Activated naive CD4-positive, alpha-beta T cell treated with anti-CD3 and anti-CD28 coated beads for 36 hours (primary cell): ENCODE measurements around the gene UBE3D. TPM values are rescaled to one million over a fixed set of nuclear protein-coding genes. Genes with fewer than 3 reads are reported as not detected.
"Not testable (repeated sequence)": the region's sequence is repeated elsewhere in the genome, so short reads cannot be mapped to it uniquely, and the experiment has no call there.

Source experiments
- CTCF ChIA-PET: fragments of 350-600 bp; sonication (Branson Sonifier 250); formaldehyde crosslinking; loops from one replicate; lab custom pipeline; 2021; ENCODE audit warnings: antibody characterized with exemption; lab: Charles Lee
- DNase-seq: peaks from one replicate; pipeline ENCODE4 v3.0.0-alpha.2; 2020
- H3K27ac Mint-ChIP-seq: one replicate; pipeline ENCODE4 v1.8.0; 2021; ENCODE audit warnings: mild to moderate bottlenecking, mixed read lengths
- H3K27me3 Mint-ChIP-seq: one replicate; pipeline ENCODE4 v1.8.0; 2021; ENCODE audit warnings: low read depth, mixed read lengths
- H3K36me3 Mint-ChIP-seq: one replicate; pipeline ENCODE4 v1.8.0; 2021; ENCODE audit warnings: low read depth, mixed read lengths
- H3K4me1 Mint-ChIP-seq: one replicate; pipeline ENCODE4 v1.8.0; 2021; ENCODE audit warnings: low read depth, mixed read lengths
- H3K4me3 Mint-ChIP-seq: one replicate; pipeline ENCODE4 v1.8.0; 2021; ENCODE audit warnings: mild to moderate bottlenecking, moderate library complexity, mixed read lengths
- H3K9me3 Mint-ChIP-seq: one replicate; pipeline ENCODE4 v1.8.0; 2021; ENCODE audit warnings: mixed read lengths
- intact Hi-C: fragments of 100-400 bp; cut with micrococcal nuclease; formaldehyde crosslinking; loops from one replicate; pipeline ENCODE4 v1.15.1; 2023
- total RNA-seq, 2 experiments: library from RNA; stranded (reverse); gene quantifications; one replicate each; pipeline ENCODE4 v1.2.3, GENCODE V29; 2021

Gene UBE3D
- total RNA-seq, 2 experiments from 2014 or later = 4.3 to 4.6 TPM

DNA sequence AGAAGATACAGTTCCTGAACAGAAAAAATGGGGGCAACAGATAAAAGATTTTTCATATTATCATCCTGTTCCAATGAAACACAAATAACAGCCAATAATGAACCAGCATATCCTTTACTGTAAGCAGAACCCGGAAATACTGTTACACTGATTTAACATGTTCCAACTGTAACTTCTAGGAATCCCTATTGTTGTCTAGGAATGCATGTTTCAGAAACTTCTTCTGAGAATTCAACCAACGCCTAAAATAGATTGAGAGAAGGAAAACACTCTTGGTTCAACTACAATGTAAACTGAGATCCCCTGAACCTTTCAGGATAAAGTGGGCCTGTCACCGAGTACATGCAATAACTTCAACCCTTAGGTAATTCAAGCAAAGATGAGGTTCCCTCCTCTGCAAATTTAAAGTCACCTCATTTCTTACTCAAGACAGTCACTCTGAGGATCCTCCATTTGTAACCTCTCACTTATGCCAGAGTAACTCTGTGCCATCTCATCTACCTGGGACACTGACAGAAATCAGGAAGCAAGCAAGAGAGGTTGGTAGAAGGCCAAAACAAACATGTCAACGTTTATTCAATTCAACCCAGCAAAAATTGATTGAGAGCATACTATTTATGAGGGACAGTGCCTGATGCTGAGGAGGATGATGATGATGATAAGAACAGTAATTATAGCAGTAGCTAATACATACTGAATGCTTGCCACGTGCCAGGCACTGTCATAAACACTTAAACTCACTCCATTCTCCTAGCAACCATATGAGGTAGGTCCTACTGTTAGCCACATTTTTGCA, 14.1 kb downstream of the UBE3D start:
- CTCF ChIA-PET = interaction anchor here (6.7 kb wide), 1 partner anchor 14 kb away, joined by 58 read pairs; the partner anchor contains the start of genes DOP1A and UBE3D

DNA sequence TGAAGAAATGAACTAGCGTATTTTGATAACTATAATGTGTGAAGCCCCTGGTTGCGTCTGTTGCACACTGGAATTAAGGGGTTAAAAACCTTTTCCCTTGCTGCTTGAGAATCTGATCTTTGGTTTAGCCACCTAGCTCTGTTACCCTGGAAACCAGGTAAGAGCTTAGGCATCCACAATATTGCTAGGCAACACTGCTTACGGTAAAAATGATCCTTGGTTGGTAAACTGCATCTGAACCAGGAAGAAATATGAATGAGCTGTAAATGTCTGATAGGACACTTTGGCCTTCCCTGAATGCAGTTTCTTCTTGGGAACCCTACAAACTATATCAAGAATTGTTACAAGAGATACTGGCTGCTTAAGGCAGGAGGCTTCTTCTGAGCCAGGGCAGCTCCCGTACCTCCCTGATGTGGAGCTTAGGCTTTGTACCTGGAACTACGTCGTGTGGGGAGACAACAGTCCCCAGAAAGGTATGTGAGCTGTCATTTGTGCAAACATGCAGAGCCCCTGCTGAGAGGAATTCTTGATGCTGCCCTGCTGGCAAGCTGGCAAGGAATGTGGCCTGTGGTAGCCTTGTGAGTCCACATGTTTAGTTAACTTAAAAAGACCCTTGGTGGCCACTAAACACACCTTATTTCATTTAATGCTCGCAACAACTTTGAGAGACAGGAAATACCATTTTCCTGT, 18.4 kb downstream of the UBE3D start:
- CTCF ChIA-PET = interaction anchor here (1.3 kb wide), 1 partner anchor 19 kb away, joined by 6 read pairs; the partner anchor contains the start of gene UBE3D
- Mint-ChIP-seq H3K36me3 (peaks cover 14% of the 10 kb centered on the region), H3K27me3 (no peaks in the 10 kb centered on the region), H3K4me3 (no peak overlapping the region), H3K4me1 (no peaks in the 10 kb centered on the region), H3K9me3 (no peaks in the 10 kb centered on the region), H3K27ac (no peak overlapping the region)
- intact Hi-C loops = no loop called here
- DNase-seq = no peak

More for the DNA sequence above, 14.1 kb downstream of the UBE3D start:
- Mint-ChIP-seq H3K4me3 (no peak overlapping the region), H3K27me3 (no peaks in the 10 kb centered on the region), H3K27ac (no peak overlapping the region), H3K36me3 (peaks cover 23% of the 10 kb centered on the region), H3K4me1 (no peaks in the 10 kb centered on the region), H3K9me3 (no peaks in the 10 kb centered on the region)
- no peak for DNase-seq
- intact Hi-C loops = loop anchor here (10.0 kb wide), 1 partner anchor 357 kb away; no protein-coding TSS in a partner anchor

DNA sequence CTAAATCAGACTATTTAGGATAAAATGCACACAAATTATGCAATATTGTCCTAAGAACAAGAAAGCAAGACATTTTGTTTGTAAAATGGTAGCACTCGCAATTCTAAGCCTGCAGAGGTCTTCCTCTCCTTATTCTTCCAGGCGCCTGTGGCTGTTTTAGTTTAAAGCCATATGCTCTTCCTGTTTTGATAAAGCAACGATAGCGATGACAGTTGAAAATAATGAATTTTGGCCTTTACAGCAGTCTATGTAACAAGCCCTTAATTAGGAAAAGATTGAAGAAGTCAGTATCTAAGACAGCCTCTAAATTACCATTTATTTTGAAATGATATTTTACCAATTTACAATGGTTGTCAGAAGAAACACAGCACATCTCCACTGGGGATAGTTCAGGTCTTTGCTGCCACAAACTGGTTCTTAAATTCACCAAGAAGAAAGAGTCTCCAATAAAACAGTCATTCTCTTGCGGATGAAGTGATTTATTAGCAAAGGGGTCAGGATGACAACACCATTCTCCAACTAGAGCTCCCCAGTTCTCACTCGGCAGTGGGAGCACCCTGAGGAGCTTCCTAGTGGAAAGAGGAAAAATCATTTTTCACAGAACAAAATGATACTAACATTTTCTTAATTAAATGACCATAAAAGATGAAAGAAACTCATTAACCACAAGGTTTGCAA, 21.4 kb downstream of the UBE3D start:
- peaks cover 7% of the 10 kb centered on the region for H3K36me3 Mint-ChIP-seq
- CTCF ChIA-PET = interaction anchor here (0.7 kb wide), 1 partner anchor 796 kb away, joined by 3 read pairs; no protein-coding TSS in a partner anchor
- H3K9me3 Mint-ChIP-seq = no peaks in the 10 kb centered on the region
- no peaks in the 10 kb centered on the region for H3K4me1 Mint-ChIP-seq
- intact Hi-C loops = no loop called here
- no peak for DNase-seq
- H3K4me3 Mint-ChIP-seq = no peak overlapping the region
- H3K27me3 Mint-ChIP-seq = no peaks in the 10 kb centered on the region
- H3K27ac Mint-ChIP-seq = no peak overlapping the region

DNA sequence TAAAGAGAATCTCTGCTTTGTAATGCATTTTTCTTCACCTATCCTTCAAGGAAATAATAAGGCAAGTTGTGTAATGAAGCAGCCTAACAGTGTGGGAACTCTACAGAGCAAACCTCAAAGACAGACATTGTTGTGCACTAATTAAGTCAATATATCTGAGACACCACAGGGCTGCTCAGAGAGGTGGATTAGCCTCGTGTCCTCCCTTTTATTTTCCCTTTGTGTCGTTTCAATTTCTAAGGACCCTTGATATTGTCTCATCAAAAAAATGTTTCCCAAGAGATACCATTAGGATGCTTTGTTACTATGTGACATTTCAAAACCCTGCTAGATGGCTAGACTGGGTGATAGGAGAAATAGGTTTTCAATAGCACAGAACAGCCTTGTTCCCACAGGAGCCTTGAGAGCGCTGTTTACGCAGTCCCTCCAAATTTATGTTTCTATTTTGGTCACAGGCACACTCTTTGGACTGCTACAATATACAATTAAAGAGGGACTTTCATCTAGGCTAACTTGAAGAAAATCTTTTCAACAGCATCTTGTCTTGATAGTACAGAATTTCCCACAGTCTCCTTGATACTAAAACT, 23.1 kb downstream of the UBE3D start:
- Mint-ChIP-seq H3K4me3 (no peak overlapping the region), H3K4me1 (no peaks in the 10 kb centered on the region), H3K9me3 (no peaks in the 10 kb centered on the region), H3K36me3 (peaks cover 5% of the 10 kb centered on the region), H3K27me3 (no peaks in the 10 kb centered on the region), H3K27ac (no peak overlapping the region)
- DNase-seq = no peak
- CTCF ChIA-PET = no interaction called here
- intact Hi-C loops = no loop called here

DNA sequence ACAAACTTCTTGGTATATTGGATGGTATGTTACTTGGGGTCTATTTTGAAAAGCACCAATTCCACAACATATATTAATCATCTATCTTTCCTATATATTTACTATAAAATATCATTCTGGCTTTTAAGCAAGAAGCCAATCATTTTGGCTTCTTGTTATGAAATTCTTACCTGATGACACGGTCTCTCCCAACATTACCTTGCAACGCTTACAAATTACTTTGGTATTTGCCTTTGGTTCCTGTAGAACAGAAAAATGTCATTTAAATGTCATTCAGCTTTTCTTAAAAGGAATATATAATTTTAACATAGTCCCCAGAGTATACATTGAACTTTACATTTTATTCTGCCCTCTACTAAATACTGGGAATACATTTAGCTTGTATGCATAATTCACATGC, 27.4 kb downstream of the UBE3D start:
- peaks cover 9% of the 10 kb centered on the region for H3K9me3 Mint-ChIP-seq
- CTCF ChIA-PET = no interaction called here
- no peaks in the 10 kb centered on the region for H3K27me3 Mint-ChIP-seq
- H3K4me1 Mint-ChIP-seq = no peaks in the 10 kb centered on the region
- no peak overlapping the region for H3K27ac Mint-ChIP-seq
- intact Hi-C loops = no loop called here
- no peak for DNase-seq
- H3K36me3 Mint-ChIP-seq = peaks cover 32% of the 10 kb centered on the region
- H3K4me3 Mint-ChIP-seq = no peak overlapping the region

DNA sequence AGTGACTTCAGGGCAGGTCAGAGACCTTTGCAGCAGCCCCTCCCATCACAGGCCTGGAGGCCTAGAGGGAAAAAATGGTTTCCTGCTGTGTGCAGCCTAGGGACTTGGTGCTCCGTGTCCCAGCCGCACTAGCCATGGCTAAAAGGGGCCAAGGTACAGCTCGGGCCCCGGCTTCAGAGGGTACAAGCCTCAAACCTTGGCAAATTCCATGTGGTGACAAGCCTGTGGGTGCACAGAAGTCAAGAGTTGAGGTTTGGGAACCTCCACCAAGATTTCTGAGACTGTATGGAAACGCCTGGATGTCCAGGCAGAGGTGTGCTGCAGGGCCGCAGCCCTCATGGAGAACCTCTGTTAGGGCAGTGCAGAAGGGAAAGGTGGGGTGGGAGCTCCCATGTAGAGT, 34.0 kb downstream of the UBE3D start:
- no peak for DNase-seq
- Mint-ChIP-seq H3K4me1 (no peaks in the 10 kb centered on the region), H3K36me3 (peaks cover 65% of the 10 kb centered on the region), H3K4me3 (no peak overlapping the region), H3K27ac (no peak overlapping the region), H3K27me3 (no peaks in the 10 kb centered on the region), H3K9me3 (peaks cover 17% of the 10 kb centered on the region)
- intact Hi-C loops = no loop called here
- CTCF ChIA-PET = no interaction called here

DNA sequence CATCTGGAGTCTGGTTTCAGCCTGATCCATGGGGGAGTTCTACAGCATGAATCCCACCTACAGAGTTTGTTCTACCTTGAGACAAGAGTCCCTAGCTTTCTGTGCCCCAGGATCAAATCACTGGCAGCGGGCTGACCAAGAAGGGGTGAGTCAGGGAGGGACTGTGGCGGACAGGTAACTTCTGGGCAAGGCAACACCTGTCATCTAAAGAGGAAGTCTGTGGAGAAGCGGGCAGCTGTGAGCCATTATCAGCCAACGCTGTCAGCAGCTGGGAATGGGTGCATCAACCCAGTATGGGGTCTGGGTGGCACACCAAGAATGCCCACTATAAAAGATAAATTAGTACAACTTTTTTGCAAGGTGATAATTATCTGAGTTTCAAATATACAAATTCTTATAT, 45.9 kb downstream of the UBE3D start:
- no peak overlapping the region for H3K27ac Mint-ChIP-seq
- H3K27me3 Mint-ChIP-seq = no peaks in the 10 kb centered on the region
- no peak overlapping the region for H3K4me3 Mint-ChIP-seq
- DNase-seq = no peak
- peaks cover 59% of the 10 kb centered on the region for H3K36me3 Mint-ChIP-seq
- H3K4me1 Mint-ChIP-seq = no peaks in the 10 kb centered on the region
- CTCF ChIA-PET = no interaction called here
- peaks cover 2% of the 10 kb centered on the region for H3K9me3 Mint-ChIP-seq
- intact Hi-C loops = no loop called here

DNA sequence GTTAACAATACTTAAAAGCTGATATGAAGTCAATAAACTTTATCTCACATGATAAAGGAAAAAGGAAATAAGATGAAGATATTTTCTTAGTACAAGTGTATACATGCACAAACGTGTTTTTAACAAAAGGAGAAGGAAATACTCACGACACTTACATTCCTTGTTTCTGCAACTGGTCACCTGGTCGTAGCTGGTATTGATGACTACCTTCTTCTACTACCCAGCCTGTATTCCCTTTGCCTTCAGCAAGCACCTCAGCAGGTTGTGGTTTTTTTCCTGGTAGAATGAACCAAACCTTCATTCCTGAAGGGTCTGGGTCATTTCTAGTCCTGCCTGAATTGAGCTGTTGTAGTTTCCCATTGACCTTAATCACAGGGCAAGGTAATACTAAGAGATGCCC, 54.5 kb downstream of the UBE3D start:
- intact Hi-C loops, H3K27ac Mint-ChIP-seq, H3K27me3 Mint-ChIP-seq, DNase-seq, H3K9me3 Mint-ChIP-seq, CTCF ChIA-PET, H3K4me3 Mint-ChIP-seq: not testable (repeated sequence)
- peaks cover 47% of the 10 kb centered on the region for H3K36me3 Mint-ChIP-seq
- peaks cover 11% of the 10 kb centered on the region for H3K4me1 Mint-ChIP-seq

DNA sequence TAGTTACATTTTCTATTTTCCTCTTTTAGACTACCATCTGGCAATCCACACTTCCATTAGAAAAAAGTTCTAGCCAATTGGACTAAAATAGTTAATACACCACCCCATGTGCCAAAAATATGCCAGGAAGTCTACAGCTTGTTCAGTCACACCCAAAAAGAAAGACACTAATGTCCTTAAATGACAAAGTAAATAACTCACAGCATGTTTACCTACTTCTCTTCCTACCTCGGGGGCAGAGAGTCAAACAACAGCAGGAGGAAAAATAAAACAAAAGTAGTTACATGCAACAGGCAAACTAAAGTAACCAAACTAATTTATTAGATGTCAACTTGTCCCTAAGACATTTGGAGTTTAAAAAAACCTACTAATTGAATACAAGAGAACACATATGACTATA, 57.0 kb downstream of the UBE3D start:
- H3K27me3 Mint-ChIP-seq = no peaks in the 10 kb centered on the region
- intact Hi-C loops = no loop called here
- CTCF ChIA-PET = no interaction called here
- no peak overlapping the region for H3K27ac Mint-ChIP-seq
- peaks cover 30% of the 10 kb centered on the region for H3K36me3 Mint-ChIP-seq
- no peaks in the 10 kb centered on the region for H3K9me3 Mint-ChIP-seq
- no peak for DNase-seq
- no peak overlapping the region for H3K4me3 Mint-ChIP-seq
- H3K4me1 Mint-ChIP-seq = peaks cover 11% of the 10 kb centered on the region

DNA sequence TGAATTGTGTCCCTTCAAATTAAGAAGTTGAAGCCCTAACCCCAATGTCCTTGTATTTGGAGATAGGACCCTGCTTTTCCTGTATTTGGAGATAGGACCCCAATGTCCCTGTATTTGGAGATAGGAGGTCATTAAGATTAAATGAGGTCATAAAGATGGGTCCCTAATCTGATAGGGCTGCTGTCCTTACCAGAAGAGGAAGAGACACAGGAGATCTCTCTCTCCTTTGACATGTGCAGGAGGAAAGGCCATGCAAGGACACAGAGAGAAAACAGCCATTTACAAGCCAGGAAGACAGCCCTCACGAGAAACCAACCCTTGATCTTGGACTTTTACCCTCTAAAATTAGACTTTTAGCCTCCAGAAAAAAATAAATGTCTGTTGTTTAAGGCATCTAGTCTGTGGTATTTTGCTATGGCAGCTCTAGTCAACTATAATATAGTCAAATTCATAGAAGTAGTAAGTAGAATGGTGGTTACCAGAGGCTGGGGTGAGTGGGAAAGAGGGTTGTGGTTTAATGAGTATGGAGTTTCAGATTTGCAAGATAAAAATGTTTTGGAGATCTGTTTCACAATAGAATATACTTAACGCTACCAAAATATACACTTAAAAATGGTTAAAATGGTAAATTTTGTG, 59.3 kb downstream of the UBE3D start:
- CTCF ChIA-PET = no interaction called here

DNA sequence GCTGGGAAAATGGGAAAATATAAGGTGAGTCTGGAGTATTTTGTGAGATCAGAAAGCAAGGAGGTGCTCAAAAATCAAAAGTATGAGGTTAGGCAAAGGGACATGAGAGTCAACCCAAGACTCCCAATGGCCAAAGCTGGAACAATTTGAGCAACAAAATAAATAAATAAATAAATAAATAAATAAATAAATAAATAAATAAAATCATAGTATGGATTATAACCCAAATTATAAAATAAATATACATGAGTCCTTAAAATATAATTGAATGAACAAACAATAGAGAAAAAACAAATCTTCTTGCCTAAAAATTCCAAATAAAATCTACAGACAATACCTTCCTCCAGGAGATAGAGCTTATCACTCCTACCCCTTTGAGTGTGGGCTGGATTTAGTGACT, 69.5 kb downstream of the UBE3D start:
- H3K9me3 Mint-ChIP-seq = no peaks in the 10 kb centered on the region
- H3K4me3 Mint-ChIP-seq = no peak overlapping the region
- no peaks in the 10 kb centered on the region for H3K4me1 Mint-ChIP-seq
- CTCF ChIA-PET = no interaction called here
- no peaks in the 10 kb centered on the region for H3K27me3 Mint-ChIP-seq
- no peak for DNase-seq
- H3K36me3 Mint-ChIP-seq = peaks cover 32% of the 10 kb centered on the region
- no peak overlapping the region for H3K27ac Mint-ChIP-seq
- intact Hi-C loops = no loop called here

More for the DNA sequence above, 59.3 kb downstream of the UBE3D start:
- no peak for DNase-seq
- no peaks in the 10 kb centered on the region for H3K27me3 Mint-ChIP-seq
- intact Hi-C loops = no loop called here
- H3K27ac Mint-ChIP-seq = no peak overlapping the region
- H3K36me3 Mint-ChIP-seq = peaks cover 20% of the 10 kb centered on the region
- H3K4me3 Mint-ChIP-seq = no peak overlapping the region
- no peaks in the 10 kb centered on the region for H3K9me3 Mint-ChIP-seq
- H3K4me1 Mint-ChIP-seq = peaks cover 11% of the 10 kb centered on the region

DNA sequence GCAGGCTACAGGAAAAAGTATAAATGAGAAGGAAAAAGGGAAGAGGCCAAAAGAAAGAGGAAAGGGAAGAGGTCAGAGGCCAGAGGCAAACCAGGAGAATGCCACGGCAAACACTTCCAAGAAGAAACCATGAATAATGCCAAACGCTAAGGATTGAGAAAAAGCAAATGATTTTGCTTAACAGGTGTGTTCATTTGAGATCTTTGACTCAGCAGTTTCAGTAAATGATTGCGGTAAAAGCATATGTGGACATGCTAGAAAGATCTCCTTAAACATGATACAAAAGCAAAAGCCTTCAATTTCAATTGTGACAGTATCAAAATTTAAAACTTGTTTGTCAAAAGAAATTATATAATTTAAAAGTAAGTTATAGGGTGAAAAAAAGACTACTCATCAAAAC, 70.6 kb downstream of the UBE3D start:
- CTCF ChIA-PET = no interaction called here
- H3K36me3 Mint-ChIP-seq = peaks cover 30% of the 10 kb centered on the region
- no peaks in the 10 kb centered on the region for H3K9me3 Mint-ChIP-seq
- H3K4me3 Mint-ChIP-seq = no peak overlapping the region
- intact Hi-C loops = no loop called here
- no peaks in the 10 kb centered on the region for H3K27me3 Mint-ChIP-seq
- DNase-seq = no peak
- no peak overlapping the region for H3K27ac Mint-ChIP-seq
- no peaks in the 10 kb centered on the region for H3K4me1 Mint-ChIP-seq
